ENCODE results near the gene GARIN5B. TPM values are rescaled to one million over a fixed set of nuclear protein-coding genes. Genes with fewer than 3 reads are reported as not detected.

The GARIN5B gene
- total and polyA plus RNA-seq, 4 experiments from 2014 or later = not detected

DNA sequence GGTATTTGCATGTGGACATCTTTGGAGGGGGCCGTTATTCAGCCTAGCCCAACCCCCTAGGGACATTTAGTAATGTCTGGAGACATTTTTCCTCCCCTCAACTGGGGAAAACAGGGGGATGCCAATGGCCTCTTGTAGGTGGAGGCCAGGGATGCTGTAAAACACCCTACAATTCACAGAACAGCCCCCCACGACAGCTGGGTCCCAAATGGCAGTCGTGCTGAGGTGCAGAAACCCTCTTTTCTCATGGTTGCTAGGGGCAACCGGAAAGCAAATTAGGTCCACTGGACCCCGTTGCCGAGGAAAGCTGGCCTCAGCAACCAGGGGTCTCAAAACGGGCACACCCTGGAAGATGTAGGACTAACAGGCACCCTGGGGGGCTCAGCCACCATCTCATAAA, 52.6 kb downstream of the GARIN5B start:
- ChIA-PET CTCF (ENCODE audit: partially characterized antibody) (no interaction called here), POLR2A (ENCODE audit: partially characterized antibody) (no interaction called here)
- Histone ChIP-seq H3K9me3 (ENCODE audit: control insufficient read depth in 1 of 2, low read length in 2 of 2) (no peaks in the 10 kb centered on the region), H3K27ac (ENCODE audit: low read depth, low read length) (no peak overlapping the region), H3K36me3 (ENCODE audit: insufficient read depth, low read length) (no peaks in the 10 kb centered on the region), H3K27me3 (ENCODE audit: insufficient read depth, low read length) (no peaks in the 10 kb centered on the region), H3K4me3 (ENCODE audit: low read length in 2 of 2) (no peak overlapping the region), H3K4me1 (ENCODE audit: insufficient read depth, low read length) (no peaks in the 10 kb centered on the region)
- no peaks in the 10 kb centered on the region for H3K36me3 Mint-ChIP-seq
- no peak overlapping the region for H3K27ac Mint-ChIP-seq
- no peak for DNase-seq
- no peak overlapping the region for H3K4me3 Mint-ChIP-seq
- peaks cover 0 to 4% (median under 1%) of the 10 kb centered on the region in 4 donors for H3K4me1 Mint-ChIP-seq
- peaks cover 2% of the 10 kb centered on the region in 2 donors for H3K27me3 Mint-ChIP-seq
- intact Hi-C loops (cut with micrococcal nuclease) = no loop called here
- no peaks in the 10 kb centered on the region for H3K9me3 Mint-ChIP-seq

DNA sequence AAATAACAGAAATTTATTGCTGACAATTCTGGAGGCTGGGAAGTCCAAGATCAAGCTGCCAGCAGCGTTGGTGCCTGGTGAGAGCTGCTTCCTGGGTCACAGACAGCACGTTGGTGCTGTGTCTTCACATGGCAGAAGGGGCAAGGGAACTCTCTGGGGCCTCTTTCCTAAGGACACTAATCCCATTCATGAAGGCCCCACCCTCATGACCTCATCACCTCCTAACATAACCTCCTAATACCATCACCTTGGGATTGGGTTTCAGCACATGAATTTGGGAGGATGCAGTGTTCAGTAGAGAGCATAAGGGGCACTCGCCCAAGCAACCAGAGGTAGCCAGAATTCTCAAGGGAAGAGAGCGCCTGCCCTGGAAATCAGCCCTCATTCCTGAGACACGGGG, 53.6 kb downstream of the GARIN5B start:
- H3K27ac ChIP-seq (ENCODE audit: low read depth, low read length) = no peak overlapping the region
- ChIA-PET POLR2A (ENCODE audit: partially characterized antibody) (interaction anchor here (1.3 kb wide), 1 partner anchor 98 kb away, joined by 3 read pairs; no protein-coding TSS in a partner anchor), CTCF (ENCODE audit: partially characterized antibody) (interaction anchor here (0.6 kb wide), 1 partner anchor 108 kb away, joined by 3 read pairs; no protein-coding TSS in a partner anchor)
- Mint-ChIP-seq H3K4me1 (peaks cover 1 to 7% (median 4%) of the 10 kb centered on the region in 4 donors), H3K27ac (no peak overlapping the region), H3K4me3 (no peak overlapping the region), H3K9me3 (no peaks in the 10 kb centered on the region), H3K27me3 (peaks cover 2% of the 10 kb centered on the region in 2 donors), H3K36me3 (no peaks in the 10 kb centered on the region)
- H3K4me1 ChIP-seq (ENCODE audit: insufficient read depth, low read length) = no peaks in the 10 kb centered on the region
- no peaks in the 10 kb centered on the region for H3K27me3 ChIP-seq (ENCODE audit: insufficient read depth, low read length)
- no peak for DNase-seq
- H3K4me3 ChIP-seq (ENCODE audit: low read length in 2 of 2) = no peak overlapping the region
- intact Hi-C loops (cut with micrococcal nuclease) = no loop called here
- H3K36me3 ChIP-seq (ENCODE audit: insufficient read depth, low read length) = no peaks in the 10 kb centered on the region
- no peaks in the 10 kb centered on the region for H3K9me3 ChIP-seq (ENCODE audit: control insufficient read depth in 1 of 2, low read length in 2 of 2)

DNA sequence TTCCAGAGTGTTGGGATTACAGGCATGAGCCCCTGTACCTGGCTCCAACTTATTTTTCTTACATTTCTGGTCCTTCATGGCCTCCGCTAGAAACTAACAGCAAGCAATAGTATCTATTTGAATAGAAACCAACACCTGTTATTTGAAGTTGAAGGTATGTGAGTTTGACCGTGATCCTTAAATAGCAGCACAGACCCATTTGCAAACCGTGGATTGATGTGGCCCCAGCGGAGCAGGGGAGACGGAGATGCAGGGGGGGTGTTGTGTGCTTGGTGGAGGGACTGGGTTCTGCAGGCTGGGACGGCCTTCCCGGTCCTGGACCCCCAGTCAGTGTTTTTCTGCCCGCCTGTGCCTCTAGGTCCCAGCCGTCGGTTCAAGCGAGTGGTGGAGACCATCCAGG, 54.8 kb downstream of the GARIN5B start:
- Histone ChIP-seq H3K27me3 (ENCODE audit: insufficient read depth, low read length) (no peaks in the 10 kb centered on the region), H3K4me3 (ENCODE audit: low read length in 2 of 2) (no peak overlapping the region), H3K9me3 (ENCODE audit: control insufficient read depth in 1 of 2, low read length in 2 of 2) (no peaks in the 10 kb centered on the region), H3K36me3 (ENCODE audit: insufficient read depth, low read length) (no peaks in the 10 kb centered on the region), H3K4me1 (ENCODE audit: insufficient read depth, low read length) (no peaks in the 10 kb centered on the region), H3K27ac (ENCODE audit: low read depth, low read length) (no peak overlapping the region)
- ChIA-PET POLR2A (ENCODE audit: partially characterized antibody) (no interaction called here), CTCF (ENCODE audit: partially characterized antibody) (no interaction called here)
- H3K4me3 Mint-ChIP-seq = no peak overlapping the region
- H3K9me3 Mint-ChIP-seq = no peaks in the 10 kb centered on the region
- peaks cover 1 to 7% (median 4%) of the 10 kb centered on the region in 4 donors for H3K4me1 Mint-ChIP-seq
- intact Hi-C loops (cut with micrococcal nuclease) = no loop called here
- H3K27ac Mint-ChIP-seq = no peak overlapping the region
- no peak for DNase-seq
- H3K36me3 Mint-ChIP-seq = no peaks in the 10 kb centered on the region
- peaks cover 0 to 2% of the 10 kb centered on the region in 2 donors for H3K27me3 Mint-ChIP-seq

DNA sequence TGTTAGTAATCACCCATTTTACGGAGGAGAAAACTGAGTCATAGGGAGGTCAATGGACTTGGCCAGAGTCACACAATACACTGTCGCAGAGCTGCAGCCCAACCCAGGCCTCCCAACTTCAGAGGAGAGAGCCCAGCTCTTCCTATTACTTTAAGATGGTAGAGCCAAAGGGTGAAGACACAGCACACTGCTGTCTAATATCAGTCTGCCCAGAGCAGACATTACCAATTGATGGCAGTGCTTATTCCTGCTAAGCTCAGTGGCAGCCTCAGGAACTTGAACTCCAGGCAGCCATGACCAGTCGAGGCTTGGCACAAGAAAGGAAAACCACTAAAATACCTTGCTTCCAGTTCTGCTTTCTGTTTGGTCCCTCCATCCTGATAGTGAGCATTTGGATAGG, 56.3 kb downstream of the GARIN5B start:
- H3K27ac ChIP-seq (ENCODE audit: low read depth, low read length) = no peak overlapping the region
- H3K36me3 ChIP-seq (ENCODE audit: insufficient read depth, low read length) = no peaks in the 10 kb centered on the region
- H3K4me3 Mint-ChIP-seq = no peak overlapping the region
- H3K4me1 ChIP-seq (ENCODE audit: insufficient read depth, low read length) = peaks cover 6% of the 10 kb centered on the region
- no peaks in the 10 kb centered on the region for H3K27me3 ChIP-seq (ENCODE audit: insufficient read depth, low read length)
- no peak overlapping the region for H3K27ac Mint-ChIP-seq
- no peaks in the 10 kb centered on the region for H3K27me3 Mint-ChIP-seq
- CTCF ChIA-PET (ENCODE audit: partially characterized antibody) = interaction anchor here (2.0 to 2.2 kb wide), 2 partner anchors 15 to 197 kb away, joined by 5 to 7 read pairs; no protein-coding TSS in a partner anchor
- H3K9me3 ChIP-seq (ENCODE audit: control insufficient read depth in 1 of 2, low read length in 2 of 2) = no peaks in the 10 kb centered on the region
- intact Hi-C loops (cut with micrococcal nuclease) = no loop called here
- POLR2A ChIA-PET (ENCODE audit: partially characterized antibody) = no interaction called here
- peaks cover 4 to 11% (median 8%) of the 10 kb centered on the region in 4 donors for H3K4me1 Mint-ChIP-seq
- no peak for DNase-seq
- H3K9me3 Mint-ChIP-seq = no peaks in the 10 kb centered on the region
- no peaks in the 10 kb centered on the region for H3K36me3 Mint-ChIP-seq
- no peak overlapping the region for H3K4me3 ChIP-seq (ENCODE audit: low read length in 2 of 2)

DNA sequence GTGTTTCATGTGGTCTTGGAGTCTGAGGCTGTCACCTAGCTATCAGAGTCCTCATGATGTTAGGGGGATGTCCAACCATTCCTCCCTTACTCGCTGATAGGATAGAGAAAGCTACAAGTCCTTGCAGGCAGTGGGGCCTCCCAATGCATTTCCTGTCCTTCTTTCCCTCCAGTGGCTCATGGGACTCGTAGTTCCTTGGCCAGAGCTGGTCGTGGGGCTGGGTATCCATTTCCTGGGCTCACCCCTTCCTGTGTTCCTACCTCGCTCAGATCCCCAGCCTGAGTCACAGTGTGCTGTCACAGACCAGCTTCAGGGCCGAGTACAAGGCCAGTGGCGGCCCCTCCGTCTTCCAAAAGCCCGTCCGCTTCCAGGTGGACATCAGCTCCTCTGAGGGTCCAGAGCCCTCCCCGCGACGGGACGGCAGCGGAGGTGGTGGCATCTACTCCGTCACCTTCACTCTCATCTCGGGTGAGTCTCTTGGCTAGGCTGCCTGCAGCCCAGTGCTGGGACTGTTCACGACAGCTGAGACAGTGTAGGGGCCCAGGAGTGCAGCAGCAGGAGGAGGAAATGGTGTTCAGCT, 57.0 kb downstream of the GARIN5B start:
- ChIA-PET CTCF (ENCODE audit: partially characterized antibody) (interaction anchor here (2.0 to 2.2 kb wide), 2 partner anchors 14 to 198 kb away, joined by 5 to 7 read pairs; no protein-coding TSS in a partner anchor), POLR2A (ENCODE audit: partially characterized antibody) (interaction anchor here (0.6 kb wide), 1 partner anchor 101 kb away, joined by 3 read pairs; no protein-coding TSS in a partner anchor)
- no peaks in the 10 kb centered on the region for H3K9me3 Mint-ChIP-seq
- DNase-seq = no peak
- no peak overlapping the region for H3K4me3 ChIP-seq (ENCODE audit: low read length in 2 of 2)
- no peaks in the 10 kb centered on the region for H3K27me3 ChIP-seq (ENCODE audit: insufficient read depth, low read length)
- peaks cover 11% of the 10 kb centered on the region for H3K4me1 ChIP-seq (ENCODE audit: insufficient read depth, low read length)
- H3K4me3 Mint-ChIP-seq = no peak overlapping the region
- H3K4me1 Mint-ChIP-seq = peaks cover 6 to 17% (median 10%) of the 10 kb centered on the region in 4 donors
- no peaks in the 10 kb centered on the region for H3K36me3 ChIP-seq (ENCODE audit: insufficient read depth, low read length)
- H3K27ac Mint-ChIP-seq = peak overlapping the region in 1 of 7 donors; percentile 70
- H3K36me3 Mint-ChIP-seq = no peaks in the 10 kb centered on the region
- intact Hi-C loops (cut with micrococcal nuclease) = no loop called here
- no peak overlapping the region for H3K27ac ChIP-seq (ENCODE audit: low read depth, low read length)
- H3K9me3 ChIP-seq (ENCODE audit: control insufficient read depth in 1 of 2, low read length in 2 of 2) = no peaks in the 10 kb centered on the region
- no peaks in the 10 kb centered on the region for H3K27me3 Mint-ChIP-seq

DNA sequence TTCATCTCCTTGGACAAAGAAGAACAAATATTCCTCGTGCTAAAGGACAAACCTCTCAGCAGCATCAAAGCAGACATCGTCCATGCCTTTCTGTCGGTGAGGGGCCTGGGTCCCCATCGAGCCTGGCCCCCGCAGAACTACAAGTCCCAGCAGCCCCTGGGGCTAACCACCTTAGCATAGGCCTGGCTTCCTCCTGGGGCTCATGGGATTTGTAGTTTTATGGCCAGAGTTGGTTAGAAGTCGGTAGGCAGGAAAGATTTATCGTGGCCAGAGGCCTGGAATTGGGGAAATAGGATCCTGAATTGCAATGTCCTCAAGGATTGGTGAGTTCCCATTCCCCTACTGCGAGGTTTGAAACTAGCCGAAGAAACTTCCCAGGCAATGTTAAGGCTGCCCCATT, 57.6 kb downstream of the GARIN5B start:
- H3K9me3 ChIP-seq (ENCODE audit: control insufficient read depth in 1 of 2, low read length in 2 of 2) = no peaks in the 10 kb centered on the region
- H3K4me1 ChIP-seq (ENCODE audit: insufficient read depth, low read length) = peaks cover 11% of the 10 kb centered on the region
- Mint-ChIP-seq H3K27me3 (no peaks in the 10 kb centered on the region), H3K4me3 (peak overlapping the region in 1 of 8 donors; percentile 27), H3K27ac (peak overlapping the region in 2 of 7 donors; percentile 70 to 86), H3K4me1 (peaks cover 6 to 21% (median 10%) of the 10 kb centered on the region in 4 donors), H3K36me3 (no peaks in the 10 kb centered on the region), H3K9me3 (no peaks in the 10 kb centered on the region)
- no peak overlapping the region for H3K4me3 ChIP-seq (ENCODE audit: low read length in 2 of 2)
- H3K36me3 ChIP-seq (ENCODE audit: insufficient read depth, low read length) = no peaks in the 10 kb centered on the region
- POLR2A ChIA-PET (ENCODE audit: partially characterized antibody) = interaction anchor here (0.6 kb wide), 1 partner anchor 102 kb away, joined by 3 read pairs; no protein-coding TSS in a partner anchor
- H3K27me3 ChIP-seq (ENCODE audit: insufficient read depth, low read length) = no peaks in the 10 kb centered on the region
- CTCF ChIA-PET (ENCODE audit: partially characterized antibody) = interaction anchor here (2.0 to 2.2 kb wide), 2 partner anchors 14 to 199 kb away, joined by 5 to 7 read pairs; no protein-coding TSS in a partner anchor
- DNase-seq = peak; percentile 50 to 63 (median 52)
- intact Hi-C loops (cut with micrococcal nuclease) = no loop called here
- no peak overlapping the region for H3K27ac ChIP-seq (ENCODE audit: low read depth, low read length)

DNA sequence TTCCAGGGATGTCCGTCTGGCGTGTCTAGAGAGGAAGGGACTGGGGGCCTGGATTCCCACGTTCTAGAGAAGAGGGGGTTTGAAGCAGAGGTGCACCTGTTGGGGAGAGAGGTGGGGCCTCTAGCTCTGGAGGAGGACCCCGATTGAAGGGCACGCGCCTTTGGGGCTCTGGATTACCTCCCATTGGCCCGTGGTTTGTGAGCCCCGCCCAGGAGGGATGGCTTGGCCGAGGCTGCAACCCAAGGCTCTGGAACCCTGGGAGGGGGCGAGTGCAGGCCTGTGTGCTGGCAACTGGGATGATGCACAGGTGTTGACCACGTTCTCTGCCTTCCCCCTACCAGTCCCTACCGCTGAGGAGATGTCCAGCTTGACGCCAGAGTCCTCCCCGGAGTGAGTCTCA, 58.1 kb downstream of the GARIN5B start:
- intact Hi-C loops (cut with micrococcal nuclease) = no loop called here
- no peaks in the 10 kb centered on the region for H3K9me3 ChIP-seq (ENCODE audit: control insufficient read depth in 1 of 2, low read length in 2 of 2)
- H3K9me3 Mint-ChIP-seq = no peaks in the 10 kb centered on the region
- H3K36me3 Mint-ChIP-seq = no peaks in the 10 kb centered on the region
- H3K4me1 ChIP-seq (ENCODE audit: insufficient read depth, low read length) = peaks cover 11% of the 10 kb centered on the region
- DNase-seq = no peak
- H3K27me3 ChIP-seq (ENCODE audit: insufficient read depth, low read length) = no peaks in the 10 kb centered on the region
- no peaks in the 10 kb centered on the region for H3K27me3 Mint-ChIP-seq
- H3K27ac ChIP-seq (ENCODE audit: low read depth, low read length) = no peak overlapping the region
- peaks cover 6 to 21% (median 10%) of the 10 kb centered on the region in 4 donors for H3K4me1 Mint-ChIP-seq
- CTCF ChIA-PET (ENCODE audit: partially characterized antibody) = interaction anchor here (2.0 to 2.2 kb wide), 2 partner anchors 13 to 199 kb away, joined by 5 to 7 read pairs; no protein-coding TSS in a partner anchor
- H3K4me3 ChIP-seq (ENCODE audit: low read length in 2 of 2) = no peak overlapping the region
- H3K27ac Mint-ChIP-seq = no peak overlapping the region
- POLR2A ChIA-PET (ENCODE audit: partially characterized antibody) = no interaction called here
- no peaks in the 10 kb centered on the region for H3K36me3 ChIP-seq (ENCODE audit: insufficient read depth, low read length)
- H3K4me3 Mint-ChIP-seq = no peak overlapping the region

Measured in CD4-positive, alpha-beta memory T cell (primary cell).